ENCODE results near the gene SNX5. TPM values are rescaled to one million over a fixed set of nuclear protein-coding genes. Genes with fewer than 3 reads are reported as not detected.

Gene SNX5
- total RNA-seq, 2 donors from 2014 or later, result 37.3 to 50.3 TPM

DNA sequence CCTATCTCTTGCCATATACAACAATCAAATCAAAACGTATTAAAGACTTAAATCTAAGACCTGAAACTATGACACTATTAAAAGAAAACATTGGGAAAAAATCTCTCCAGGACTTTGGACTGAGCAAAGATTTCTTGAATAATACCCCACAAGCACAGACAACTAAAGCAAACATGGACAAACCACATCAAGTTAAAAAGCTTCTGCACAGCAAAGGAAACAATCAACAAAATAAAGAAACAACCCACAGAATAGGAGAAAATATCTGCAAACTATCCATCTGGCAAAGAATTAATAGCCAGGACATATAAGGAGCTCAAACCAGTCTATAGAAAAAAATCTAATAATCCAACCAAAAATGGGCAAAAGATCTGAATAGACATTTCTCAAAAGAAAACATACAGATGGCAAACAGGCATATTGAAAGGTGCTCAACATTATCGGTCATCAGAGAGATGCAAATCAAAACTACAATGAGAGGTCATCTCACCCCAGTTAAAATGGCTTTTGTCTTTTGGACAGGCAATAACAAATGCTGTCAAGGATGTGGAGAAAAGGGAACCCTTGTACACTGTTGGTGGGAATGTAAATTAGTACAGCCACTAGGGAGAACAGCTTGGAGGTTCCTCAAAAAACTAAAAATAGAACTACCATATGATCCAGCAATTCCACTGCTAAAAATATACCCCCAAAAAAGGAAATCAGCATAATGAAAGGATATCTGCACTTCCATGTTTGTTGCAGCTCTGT lies 76.2 kb downstream of the SNX5 start:
- Histone ChIP-seq H3K4me1 (peaks cover 0 to 33% of the 10 kb centered on the region in 2 donors), H3K9me3 (peaks cover 0 to 15% of the 10 kb centered on the region in 2 donors), H3K36me3 (no peaks in the 10 kb centered on the region), H3K27me3 (no peaks in the 10 kb centered on the region), H3K27ac (no peak overlapping the region), H3K4me3 (no peak overlapping the region)
- DNase-seq (ENCODE audit: low spot score), result no peak
- TF ChIP-seq, protein P1, sequence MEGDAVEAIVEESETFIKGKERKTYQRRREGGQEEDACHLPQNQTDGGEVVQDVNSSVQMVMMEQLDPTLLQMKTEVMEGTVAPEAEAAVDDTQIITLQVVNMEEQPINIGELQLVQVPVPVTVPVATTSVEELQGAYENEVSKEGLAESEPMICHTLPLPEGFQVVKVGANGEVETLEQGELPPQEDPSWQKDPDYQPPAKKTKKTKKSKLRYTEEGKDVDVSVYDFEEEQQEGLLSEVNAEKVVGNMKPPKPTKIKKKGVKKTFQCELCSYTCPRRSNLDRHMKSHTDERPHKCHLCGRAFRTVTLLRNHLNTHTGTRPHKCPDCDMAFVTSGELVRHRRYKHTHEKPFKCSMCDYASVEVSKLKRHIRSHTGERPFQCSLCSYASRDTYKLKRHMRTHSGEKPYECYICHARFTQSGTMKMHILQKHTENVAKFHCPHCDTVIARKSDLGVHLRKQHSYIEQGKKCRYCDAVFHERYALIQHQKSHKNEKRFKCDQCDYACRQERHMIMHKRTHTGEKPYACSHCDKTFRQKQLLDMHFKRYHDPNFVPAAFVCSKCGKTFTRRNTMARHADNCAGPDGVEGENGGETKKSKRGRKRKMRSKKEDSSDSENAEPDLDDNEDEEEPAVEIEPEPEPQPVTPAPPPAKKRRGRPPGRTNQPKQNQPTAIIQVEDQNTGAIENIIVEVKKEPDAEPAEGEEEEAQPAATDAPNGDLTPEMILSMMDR (IDR thresholded peaks at IDR 0.05), result no peak

Other genes with a start within 250 kb of the SNX5 start
- gene MGME1, start 224 bp upstream of the SNX5 start, total RNA-seq, result 1 to 10 TPM; 2.7 to 7.1 TPM
- not detected for gene OVOL2, start 89.1 kb upstream of the SNX5 start, total RNA-seq
- 1 to 10 TPM; 8.0 to 9.1 TPM for gene KAT14, start 169.1 kb upstream of the SNX5 start, total RNA-seq
- gene PET117, start 169.1 kb upstream of the SNX5 start, total RNA-seq, result 10 to 100 TPM in 1 of 2 donors, 1 to 10 TPM in 1; 9.6 to 10.5 TPM